GM12891 (cell line): ENCODE data around the gene AADACL4.

ENCODE experiments used
- PAX5 ChIP-seq: IDR thresholded peaks from 2 replicates; pipeline ENCODE4 v1.6.1; 2011; ENCODE audit warnings: low read length, moderate library complexity, mild to moderate bottlenecking; ENCODE audit not compliant: insufficient read depth, severe bottlenecking
- POLR2A ChIP-seq: IDR thresholded peaks from 2 replicates; pipeline ENCODE4 v1.6.1; 2011; ENCODE audit warnings: low read depth, low read length, control low read depth
- POLR2AphosphoS5 ChIP-seq: IDR thresholded peaks from 2 replicates; pipeline ENCODE4 v1.6.1; 2011; ENCODE audit warnings: low read depth, low read length, control low read depth
- TAF1 ChIP-seq: IDR thresholded peaks from 2 replicates; pipeline ENCODE4 v1.6.1; 2011; ENCODE audit warnings: low read depth, low read length, control low read depth

DNA sequence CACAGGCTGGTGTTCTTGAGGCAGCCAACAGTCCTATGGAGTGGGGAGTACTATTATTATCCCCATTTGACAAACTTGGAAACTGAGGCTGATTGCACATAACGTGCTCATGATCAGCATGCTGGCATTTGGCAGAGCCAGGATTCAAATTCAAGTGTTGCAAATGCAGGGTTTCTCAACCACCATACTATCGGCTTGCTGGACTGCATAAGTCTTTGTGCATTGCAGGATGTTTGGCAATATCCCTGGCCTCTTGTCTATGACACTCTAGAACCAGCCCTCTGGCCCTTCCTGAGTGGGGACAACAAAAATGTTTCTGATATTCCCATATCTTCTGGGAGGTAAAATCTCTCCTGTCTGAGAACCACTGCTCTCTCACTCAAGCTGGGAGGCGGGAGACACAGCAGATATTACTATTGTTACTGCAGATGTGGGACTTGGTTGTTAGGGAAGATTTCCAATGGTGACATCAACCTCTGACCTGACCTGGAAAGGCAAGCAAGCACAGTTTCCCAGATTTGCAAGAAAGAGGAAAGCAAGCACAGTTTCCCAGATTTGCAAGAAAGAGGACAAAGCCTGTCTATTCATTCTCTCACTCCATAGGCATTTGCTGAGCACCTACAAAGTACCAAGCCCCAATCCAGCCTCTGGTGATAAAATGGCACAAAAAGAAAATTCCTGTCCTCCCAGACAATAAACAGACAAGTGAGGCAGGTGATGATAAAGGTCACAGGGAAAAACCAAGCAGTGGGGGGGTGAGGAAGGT lies 71.0 kb downstream of the AADACL4 start:
- TF ChIP-seq POLR2AphosphoS5 = no peak
- TF ChIP-seq POLR2A = no peak
- no peak for TF ChIP-seq PAX5
- TF ChIP-seq TAF1 = no peak
